Measurements from ENCODE around the gene UNC93B1.

UNC93B1 gene

GRCh38 chr11:68037411-68038225, 33.7 kb upstream of the UNC93B1 start:
- H3K36me3 ChIP-seq (ENCODE audit: control insufficient read depth, insufficient read depth, low read length), result peaks cover 26% of the 10 kb centered on the region
- TF ChIP-seq CTCF (IDR thresholded peaks at IDR 0.05; ENCODE audit: insufficient read depth, low read length, poor library complexity, severe bottlenecking), result no peak
- DNase-seq (ENCODE audit: extremely low read depth, insufficient read length), result no peak
- H3K27me3 ChIP-seq (replicated peaks; ENCODE audit: control insufficient read depth, insufficient read depth, low read length), result no peaks in the 10 kb centered on the region
- no peak overlapping the region for H3K4me3 ChIP-seq (replicated peaks; ENCODE audit: low read depth, low read length)

- DNase-seq (ENCODE audit: extremely low read depth, insufficient read length), result no peak
- H3K4me3 ChIP-seq (replicated peaks; ENCODE audit: low read depth, low read length), result no peak overlapping the region
- no peak for TF ChIP-seq CTCF (IDR thresholded peaks at IDR 0.05; ENCODE audit: insufficient read depth, low read length, poor library complexity, severe bottlenecking)
- peaks cover 23% of the 10 kb centered on the region for H3K36me3 ChIP-seq (ENCODE audit: control insufficient read depth, insufficient read depth, low read length)
- H3K27me3 ChIP-seq (replicated peaks; ENCODE audit: control insufficient read depth, insufficient read depth, low read length), result no peaks in the 10 kb centered on the region
These were observed 32.9 kb upstream of the UNC93B1 start for GRCh38 chr11:68036717-68037239.

- Histone ChIP-seq H3K27me3 (replicated peaks; ENCODE audit: control insufficient read depth, insufficient read depth, low read length) (no peaks in the 10 kb centered on the region), H3K36me3 (ENCODE audit: control insufficient read depth, insufficient read depth, low read length) (peaks cover 19% of the 10 kb centered on the region), H3K4me3 (replicated peaks; ENCODE audit: low read depth, low read length) (no peak overlapping the region)
- no peak for TF ChIP-seq CTCF (IDR thresholded peaks at IDR 0.05; ENCODE audit: insufficient read depth, low read length, poor library complexity, severe bottlenecking)
- no peak for DNase-seq (ENCODE audit: extremely low read depth, insufficient read length)
These were observed 32.3 kb upstream of the UNC93B1 start for GRCh38 chr11:68036141-68036716.

GRCh38 chr11:68035266-68035876, 31.5 kb upstream of the UNC93B1 start:
- Histone ChIP-seq H3K4me3 (replicated peaks; ENCODE audit: low read depth, low read length) (no peak overlapping the region), H3K36me3 (ENCODE audit: control insufficient read depth, insufficient read depth, low read length) (peaks cover 17% of the 10 kb centered on the region), H3K27me3 (replicated peaks; ENCODE audit: control insufficient read depth, insufficient read depth, low read length) (no peaks in the 10 kb centered on the region)
- no peak for TF ChIP-seq CTCF (IDR thresholded peaks at IDR 0.05; ENCODE audit: insufficient read depth, low read length, poor library complexity, severe bottlenecking)
- no peak for DNase-seq (ENCODE audit: extremely low read depth, insufficient read length)

GRCh38 chr11:68033708-68034045, 29.8 kb upstream of the UNC93B1 start:
- peaks cover 17% of the 10 kb centered on the region for H3K36me3 ChIP-seq (ENCODE audit: control insufficient read depth, insufficient read depth, low read length)
- no peaks in the 10 kb centered on the region for H3K27me3 ChIP-seq (replicated peaks; ENCODE audit: control insufficient read depth, insufficient read depth, low read length)
- H3K4me3 ChIP-seq (replicated peaks; ENCODE audit: low read depth, low read length), result no peak overlapping the region
- DNase-seq (ENCODE audit: extremely low read depth, insufficient read length), result no peak
- no peak for TF ChIP-seq CTCF (IDR thresholded peaks at IDR 0.05; ENCODE audit: insufficient read depth, low read length, poor library complexity, severe bottlenecking)

All from GM06990 (cell line).